K562 (cell line): Measurements from ENCODE around the gene ACTN1. TPM values are rescaled to one million over a fixed set of nuclear protein-coding genes. Genes with fewer than 3 reads are reported as not detected.

ENCODE experiments used
- ATAC-seq: fragments of 200-7000 bp; cut with Tn5 transposase; 3 replicates; pipeline ENCODE4 v1.9.1; 2020; ENCODE audit warnings: moderate library complexity
- BruUV-seq: library from RNA; stranded (reverse); fragments of 400-500 nt; replicated peaks from 2 replicates; lab custom pipeline; 2021; lab: Mats Ljungman, UMichigan
- CTCF ChIA-PET: fragments of 300-600 bp; formaldehyde crosslinking; extraction: SDS; loops from one replicate; lab custom pipeline; 2021; ENCODE audit warnings: low intra/inter-chr PET ratio; lab: Yijun Ruan, JAX
- POLR2A ChIA-PET: fragments of 300-600, 350-650 bp; sonication (Branson Sonifier 250); formaldehyde crosslinking; extraction: SDS; loops from one replicate; lab custom pipeline; 2021; ENCODE audit warnings: antibody characterized with exemption, inconsistent platforms; lab: Yijun Ruan, JAX
- DNase-seq, 4 experiments: peaks; one replicate each; pipeline versions ENCODE4 v3.0.0 to v3.0.0-alpha.2; 2011 to 2018; ENCODE audit warnings: low spot score in 3 of 4, mixed read lengths in 3 of 4; ENCODE audit errors: extremely low read depth in 1 of 4
- FAIRE-seq: peaks from 2 replicates; lab custom pipeline; 2011; peaks lifted over from hg19 to GRCh38; lab: Jason Lieb, UNC
- H2AFZ ChIP-seq: 2 replicates; pipeline ENCODE4 v1.6.0; 2011; ENCODE audit warnings: low read depth, low read length, control low read depth, inconsistent platforms
- H3K27ac ChIP-seq: fragments of 200-600 bp; 3 replicates; pipeline ENCODE4 v1.8.0; 2011; ENCODE audit warnings: low read depth, mild to moderate bottlenecking, control low read depth, inconsistent platforms, low read length, moderate library complexity, mixed read lengths; ENCODE audit errors: extremely low read depth
- H3K27me3 ChIP-seq, 2 experiments: fragments of 300-600 bp in 1 of 2; 2 replicates in 1 of 2; 3 replicates in 1 of 2; pipeline versions ENCODE4 v1.6.0 to v1.8.0; 2011; ENCODE audit warnings: inconsistent platforms in 2 of 2, low read length in 2 of 2, mild to moderate bottlenecking in 1 of 2, mixed read lengths in 1 of 2, moderate library complexity in 1 of 2; ENCODE audit not compliant: control insufficient read depth in 2 of 2, insufficient read depth in 2 of 2
- H3K36me3 ChIP-seq: fragments of 300-600 bp; 3 replicates; pipeline ENCODE4 v1.8.0; 2011; ENCODE audit warnings: mild to moderate bottlenecking, low read length, inconsistent platforms; ENCODE audit not compliant: control insufficient read depth, insufficient read depth
- H3K4me1 ChIP-seq, 2 experiments: fragments of 200-600 bp in 1 of 2; replicated peaks in 1 of 2; 2 replicates in 1 of 2; 3 replicates in 1 of 2; pipeline versions ENCODE4 v1.5.1 to v1.8.0; 2011; ENCODE audit warnings: inconsistent platforms in 2 of 2, low read length in 2 of 2, mild to moderate bottlenecking in 1 of 2, mixed read lengths in 1 of 2, moderate library complexity in 1 of 2; ENCODE audit not compliant: control insufficient read depth in 2 of 2, insufficient read depth in 2 of 2
- H3K4me2 ChIP-seq: 2 replicates; pipeline ENCODE4 v1.6.1; 2011; ENCODE audit warnings: low read length, control low read depth, inconsistent platforms, mixed read lengths; ENCODE audit not compliant: insufficient read depth
- H3K4me3 ChIP-seq: fragments of 200-600 bp; sonication (generic), shearing (Covaris generic); 2 replicates; pipeline ENCODE4 v1.5.1; 2016; ENCODE audit warnings: control low read depth, inconsistent platforms
- H3K79me2 ChIP-seq: fragments of 200-600 bp; 3 replicates; pipeline ENCODE4 v1.8.0; 2011; ENCODE audit warnings: low read length, inconsistent platforms; ENCODE audit not compliant: control insufficient read depth, insufficient read depth
- H3K9ac ChIP-seq, 2 experiments: 2 replicates each; pipeline versions ENCODE4 v1.6.0 to v1.6.1; 2011; ENCODE audit warnings: low read depth in 2 of 2, low read length in 2 of 2, control low read depth in 1 of 2, inconsistent platforms in 1 of 2, mild to moderate bottlenecking in 1 of 2, mixed read lengths in 1 of 2; ENCODE audit not compliant: insufficient read depth in 1 of 2
- H3K9me1 ChIP-seq: one replicate; pipeline ENCODE4 v1.6.0; 2011; ENCODE audit warnings: inconsistent platforms, mild to moderate bottlenecking, low read length, moderate library complexity; ENCODE audit not compliant: control insufficient read depth, insufficient read depth
- H3K9me3 ChIP-seq: replicated peaks from 2 replicates; pipeline ENCODE4 v1.5.1; 2011; ENCODE audit warnings: low read depth, low read length, inconsistent platforms; ENCODE audit not compliant: control insufficient read depth, insufficient read depth
- H4K20me1 ChIP-seq: replicated peaks from 2 replicates; pipeline ENCODE4 v1.6.1; 2011; ENCODE audit warnings: low read length, inconsistent platforms, mixed read lengths; ENCODE audit not compliant: control insufficient read depth, insufficient read depth
- COPS2 ChIP-seq: fragments of 450-650 bp; conservative IDR thresholded peaks from 2 replicates; pipeline ENCODE4 v1.6.1; 2016; ENCODE audit warnings: mild to moderate bottlenecking, moderate library complexity
- DDX20 ChIP-seq: fragments of 450-650 bp; IDR thresholded peaks from 2 replicates; pipeline ENCODE4 v1.6.1; 2016; ENCODE audit warnings: missing genetic modification characterization, low read depth, mild to moderate bottlenecking, missing compliant biosample characterization, moderate library complexity
- EZH2 ChIP-seq: IDR thresholded peaks from 2 replicates; pipeline ENCODE4 v1.6.1; 2012; ENCODE audit warnings: low read depth, mild to moderate bottlenecking, inconsistent platforms, low read length, borderline replicate concordance
- PHB2 ChIP-seq: fragments of 450-650 bp; IDR thresholded peaks from 2 replicates; pipeline ENCODE4 v1.6.1; 2017; ENCODE audit warnings: low read depth
- POLR2A ChIP-seq: fragments of 450-650 bp; conservative IDR thresholded peaks from 2 replicates; pipeline ENCODE4 v1.6.1; 2016
- SMARCC2 ChIP-seq: fragments of 450-650 bp; IDR thresholded peaks from 2 replicates; pipeline ENCODE4 v1.6.1; 2017; ENCODE audit warnings: antibody characterized with exemption, moderate library complexity, mild to moderate bottlenecking, low read depth
- SOX6 ChIP-seq: fragments of 450-650 bp; IDR thresholded peaks from 2 replicates; pipeline ENCODE4 v1.6.1; 2014; ENCODE audit warnings: mild to moderate bottlenecking
- TFAP4 ChIP-seq: sonication (generic); formaldehyde crosslinking; IDR thresholded peaks from 2 replicates; pipeline ENCODE4 v1.8.0; 2022; ENCODE audit warnings: missing genetic modification reagents, mild to moderate bottlenecking, moderate library complexity, borderline replicate concordance
- THRAP3 ChIP-seq: fragments of 450-650 bp; IDR thresholded peaks from 2 replicates; pipeline ENCODE4 v1.6.1; 2016; ENCODE audit warnings: mild to moderate bottlenecking, inconsistent platforms, borderline replicate concordance
- ZBTB33 ChIP-seq: sonication (generic); formaldehyde crosslinking; IDR thresholded peaks from 2 replicates; pipeline ENCODE4 v1.8.1; 2023; ENCODE audit warnings: mild to moderate bottlenecking, missing genetic modification reagents
- ZNF23 ChIP-seq: fragments of 250-450 bp; sonication (Bioruptor Pico); IDR thresholded peaks from 2 replicates; pipeline ENCODE4 v1.4.0; 2020; ENCODE audit warnings: mild to moderate bottlenecking
- ZNF584 ChIP-seq: fragments of 200-800 bp; sonication (Bioruptor generic); IDR thresholded peaks from 2 replicates; pipeline ENCODE4 v1.6.1; 2016; ENCODE audit warnings: low read depth, mild to moderate bottlenecking, missing genetic modification characterization, missing compliant biosample characterization
- ZNF589 ChIP-seq: fragments of 200-800 bp; sonication (Bioruptor generic); IDR thresholded peaks from 2 replicates; pipeline ENCODE4 v1.6.1; 2016; ENCODE audit warnings: low read depth, missing genetic modification characterization, missing compliant biosample characterization
- ZNF696 ChIP-seq: fragments of 250-450 bp; sonication (Bioruptor Pico); conservative IDR thresholded peaks from 2 replicates; pipeline ENCODE4 v1.4.0; 2020; ENCODE audit warnings: mild to moderate bottlenecking, moderate library complexity
- ZNF76 ChIP-seq: fragments of 250-450 bp; sonication (Bioruptor Pico); IDR thresholded peaks from 2 replicates; pipeline ENCODE4 v1.4.0; 2020; ENCODE audit warnings: mild to moderate bottlenecking, moderate library complexity, borderline replicate concordance
- ZNF766 ChIP-seq: fragments of 200-800 bp; sonication (Bioruptor generic); conservative IDR thresholded peaks from 2 replicates; pipeline ENCODE4 v1.6.1; 2016; ENCODE audit warnings: missing genetic modification characterization, missing compliant biosample characterization
- ZNF77 ChIP-seq: fragments of 250-450 bp; sonication (Bioruptor Pico); IDR thresholded peaks from 2 replicates; pipeline ENCODE4 v1.5.0; 2020
- WGBS: fragments of 100-300 bp; shearing (Covaris generic); methylation state at CpG from one replicate; pipeline ENCODE4 v1.1.6; 2016; ENCODE audit warnings: low coverage, mixed read lengths; ENCODE audit not compliant: insufficient coverage; ENCODE audit errors: missing lambda C conversion rate; 5-methylcytosine and 5-hydroxymethylcytosine counted together
- in situ Hi-C: fragments of 300-500 bp; cut with MboI; formaldehyde crosslinking; loops from 4 replicates; pipeline ENCODE4 v1.15.0; 2018; ENCODE audit warnings: inconsistent platforms, mixed read lengths
- intact Hi-C: fragments of 100-400 bp; cut with micrococcal nuclease; formaldehyde crosslinking; loops from 2 replicates; pipeline ENCODE4 v1.14.2; 2022
- polyA plus RNA-seq, 8 experiments: library from polyadenylated mRNA; depleted of rRNA in 4 of 8; stranded (reverse) in 5 of 8; unstranded in 3 of 8; fragments of >200 nt; fragmentation: Nextera tagmentation in 2 of 8; fragmentation: Illumina TruSeq in 1 of 8; extraction: Ambion mirVana in 2 of 8; extraction: Trizol in 1 of 8; gene quantifications; 2 replicates each; pipeline versions ENCODE4 v1.2.1 to v1.2.3, GENCODE V29; 2011 to 2014; ENCODE audit warnings: inconsistent platforms in 1 of 8, missing spikeins in 1 of 8
- total RNA-seq, 7 experiments: library from RNA; depleted of rRNA in 6 of 7; stranded (reverse); fragments of >200 nt in 6 of 7; fragmentation: Illumina TruSeq in 2 of 7; extraction: Trizol in 2 of 7; gene quantifications; 2 replicates each; pipeline versions ENCODE4 v1.2.1 to v1.2.3, GENCODE V29; 2011 to 2021; ENCODE audit warnings: low replicate concordance in 1 of 7
- TF ChIP-seq, protein P1 (sequence below): fragments of 450-650 bp; IDR thresholded peaks from 2 replicates; pipeline ENCODE4 v1.6.1; 2014; ENCODE audit warnings: low read depth, mild to moderate bottlenecking, moderate library complexity, borderline replicate concordance

Gene ACTN1
- total and polyA plus RNA-seq, 9 of the 15 experiments (the other 6 are each of a cell fraction or from before 2014, with no cell fraction given), result 2.2 to 67.7 (median 34.5) TPM

GRCh38 chr14:68942296-68943035 is 36.6 kb downstream of the ACTN1 start:
- Histone ChIP-seq H3K9me3 (no peaks in the 10 kb centered on the region), H4K20me1 (peaks cover 43% of the 10 kb centered on the region), H3K4me1 (peaks cover 7 to 21% of the 10 kb centered on the region in 2 experiments; a peak in 4 of 5 replicates), H3K9ac (no peak overlapping the region), H3K4me2 (no peak overlapping the region), H3K79me2 (peaks cover 11% of the 10 kb centered on the region; the same call in 2 of the 3 replicates), H3K36me3 (no peaks in the 10 kb centered on the region), H2AFZ (no peak overlapping the region), H3K4me3 (no peak overlapping the region), H3K27ac (no peak overlapping the region), H3K9me1 (peaks cover 4% of the 10 kb centered on the region), H3K27me3 (no peaks in the 10 kb centered on the region)
- BruUV-seq, result no TSS peak
- no peak for TF ChIP-seq ZBTB33
- TF ChIP-seq ZNF77, result no peak
- no peak for TF ChIP-seq ZNF76
- TF ChIP-seq, protein P1, sequence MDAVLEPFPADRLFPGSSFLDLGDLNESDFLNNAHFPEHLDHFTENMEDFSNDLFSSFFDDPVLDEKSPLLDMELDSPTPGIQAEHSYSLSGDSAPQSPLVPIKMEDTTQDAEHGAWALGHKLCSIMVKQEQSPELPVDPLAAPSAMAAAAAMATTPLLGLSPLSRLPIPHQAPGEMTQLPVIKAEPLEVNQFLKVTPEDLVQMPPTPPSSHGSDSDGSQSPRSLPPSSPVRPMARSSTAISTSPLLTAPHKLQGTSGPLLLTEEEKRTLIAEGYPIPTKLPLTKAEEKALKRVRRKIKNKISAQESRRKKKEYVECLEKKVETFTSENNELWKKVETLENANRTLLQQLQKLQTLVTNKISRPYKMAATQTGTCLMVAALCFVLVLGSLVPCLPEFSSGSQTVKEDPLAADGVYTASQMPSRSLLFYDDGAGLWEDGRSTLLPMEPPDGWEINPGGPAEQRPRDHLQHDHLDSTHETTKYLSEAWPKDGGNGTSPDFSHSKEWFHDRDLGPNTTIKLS, result no peak
- no peak for TF ChIP-seq COPS2
- TF ChIP-seq EZH2, result no peak
- no peak for TF ChIP-seq PHB2
- TF ChIP-seq ZNF589 (CRISPR knock-in tag), result no peak
- no peak for TF ChIP-seq SMARCC2
- no peak for TF ChIP-seq THRAP3
- TF ChIP-seq DDX20, result no peak
- no peak for TF ChIP-seq ZNF23 (CRISPR knock-in tag)
- TF ChIP-seq ZNF696 (CRISPR knock-in tag), result no peak
- TF ChIP-seq ZNF584 (CRISPR knock-in tag), result no peak
- no peak for TF ChIP-seq SOX6
- TF ChIP-seq TFAP4 (CRISPR knock-in tag), result no peak
- no peak for TF ChIP-seq POLR2A
- TF ChIP-seq ZNF766 (CRISPR knock-in tag), result no peak
- ATAC-seq (no peak), DNase-seq (no peak), FAIRE-seq (no peak)
- in situ Hi-C loops (no loop called here), intact Hi-C loops (no loop called here)
- POLR2A ChIA-PET, result interaction anchor here (0.5 kb wide), 1 partner anchor 10 kb away, joined by 3 read pairs; no protein-coding TSS in a partner anchor
- 67% methylated on average over 12 of the region's 14 CpGs for WGBS
- CTCF ChIA-PET, result interaction anchor here (1.6 kb wide), 1 partner anchor 31 kb away, joined by 3 read pairs; no protein-coding TSS in a partner anchor
